Pancreas (tissue), 10 donors: ENCODE results near the gene CYP17A1. TPM values are rescaled to one million over a fixed set of nuclear protein-coding genes. Genes with fewer than 3 reads are reported as not detected.

Experiments
- ATAC-seq, 4 donors: fragments of 200-7000 bp; cut with Tn5 transposase; one replicate each; pipeline versions ENCODE4 v1.8.0 to v1.9.1; 2020; ENCODE audit warnings: mild to moderate bottlenecking in 4 of 4, moderate library complexity in 4 of 4
- DNase-seq, 6 donors: peaks; one replicate each; pipeline ENCODE4 v3.0.0-alpha.2; 2020
- FAIRE-seq: peaks from 2 replicates; lab custom pipeline; 2012; peaks lifted over from hg19 to GRCh38; lab: Jason Lieb, UNC
- H3K27ac ChIP-seq, 4 donors: fragments of 200-600 bp; sonication (generic); 1 replicate in 3 of 4; 2 replicates in 1 of 4; pipeline versions ENCODE4 v1.5.0 to v1.8.0; 2020
- H3K27me3 ChIP-seq, 4 donors: fragments of 200-600 bp; one replicate each; pipeline ENCODE4 v1.8.0; 2021
- H3K36me3 ChIP-seq, 3 donors: fragments of 200-600 bp; sonication (generic) in 1 of 3; one replicate each; pipeline versions ENCODE4 v1.5.0 to v1.8.0; 2020 to 2021
- H3K4me1 ChIP-seq, 3 donors: fragments of 200-600 bp; one replicate each; pipeline ENCODE4 v1.8.0; 2021
- H3K4me3 ChIP-seq, 4 donors: fragments of 200-600 bp; sonication (generic) in 2 of 4; one replicate each; pipeline versions ENCODE4 v1.5.0 to v1.8.0; 2020 to 2021
- H3K9me3 ChIP-seq, 4 donors: fragments of 200-600 bp; one replicate each; pipeline ENCODE4 v1.8.0; 2021
- CTCF ChIP-seq, 4 donors: fragments of 200-600 bp; sonication (generic) in 3 of 4; IDR thresholded peaks; one replicate each; pipeline versions ENCODE4 v1.5.0 to v1.8.0; 2021; ENCODE audit warnings: antibody characterized with exemption in 4 of 4
- WGBS, 2 donors: extraction: QIAGEN DNeasy Blood & Tissue Kit; methylation state at CpG; one replicate each; pipeline ENCODE4 v1.1.7; 2013; 5-methylcytosine and 5-hydroxymethylcytosine counted together
- intact Hi-C, 3 donors: fragments of 100-400 bp; cut with DNase I; formaldehyde crosslinking; loops; one replicate each; pipeline versions ENCODE4 v1.11.1 to v1.14.2; 2022
- polyA plus RNA-seq, 2 donors: library from polyadenylated mRNA; stranded (reverse); fragments of 200-250 nt; gene quantifications; one replicate each; pipeline ENCODE4 v1.2.3, GENCODE V29; 2013
- total RNA-seq, 6 donors: library from RNA; stranded (reverse); fragmentation: NEBNext Ultra II Directional in 4 of 6; extraction: Animal tissue kit (Norgen Biotek cat#: 25700) in 4 of 6; gene quantifications; one replicate each; pipeline versions ENCODE4 v1.2.1 to v1.2.4, GENCODE V29; 2021 to 2023
- donor health status: healthy with polysubstance abuse.
- donor health status: DM: no; HTN: no; CAD: no; lungs with moderate emphysema.
- donor health status: DM: no; HTN: no; CAD: no.
- donor health status: control.
- donor health status: control.
- donor health status: Bipolar disorder and iron deficiency.
- donor health status: DM: yes; HTN: yes; CAD: no.
- donor health status: DM: no; HTN: no; CAD: no.
- donor health status: DM: no; HTN: no; CAD: no.
- donor health status: DM: yes; HTN: yes; CAD: no.

The CYP17A1 gene, protein sequence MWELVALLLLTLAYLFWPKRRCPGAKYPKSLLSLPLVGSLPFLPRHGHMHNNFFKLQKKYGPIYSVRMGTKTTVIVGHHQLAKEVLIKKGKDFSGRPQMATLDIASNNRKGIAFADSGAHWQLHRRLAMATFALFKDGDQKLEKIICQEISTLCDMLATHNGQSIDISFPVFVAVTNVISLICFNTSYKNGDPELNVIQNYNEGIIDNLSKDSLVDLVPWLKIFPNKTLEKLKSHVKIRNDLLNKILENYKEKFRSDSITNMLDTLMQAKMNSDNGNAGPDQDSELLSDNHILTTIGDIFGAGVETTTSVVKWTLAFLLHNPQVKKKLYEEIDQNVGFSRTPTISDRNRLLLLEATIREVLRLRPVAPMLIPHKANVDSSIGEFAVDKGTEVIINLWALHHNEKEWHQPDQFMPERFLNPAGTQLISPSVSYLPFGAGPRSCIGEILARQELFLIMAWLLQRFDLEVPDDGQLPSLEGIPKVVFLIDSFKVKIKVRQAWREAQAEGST
- total RNA-seq (1 to 10 TPM in 1 of 6 donors, under 1 TPM in 4, not detected in 1; 0.12 to 6.4 (median 0.38) TPM), polyA plus RNA-seq (under 1 TPM; 0.11 to 0.35 TPM)

DNA sequence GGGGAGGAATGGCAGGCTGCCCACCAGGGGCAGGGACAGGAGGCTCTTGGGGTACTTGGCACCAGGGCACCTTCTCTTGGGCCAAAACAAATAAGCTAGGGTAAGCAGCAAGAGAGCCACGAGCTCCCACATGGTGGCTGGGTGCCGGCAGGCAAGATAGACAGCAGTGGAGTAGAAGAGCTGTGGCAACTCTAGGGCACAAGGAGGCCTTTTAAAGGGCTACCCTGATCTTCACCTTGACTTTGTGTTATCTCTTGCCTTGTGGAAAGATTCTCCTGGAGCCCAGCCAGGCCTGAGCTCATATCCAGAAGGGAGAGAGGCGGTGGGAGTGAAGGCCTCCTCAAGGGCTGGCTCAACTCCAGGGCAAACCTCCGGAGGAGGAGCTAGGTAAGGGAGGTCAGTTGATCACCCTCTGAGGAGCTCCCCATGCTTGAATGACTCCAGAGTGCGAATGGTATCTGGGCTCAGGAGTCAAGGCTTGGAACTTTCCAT is at the start of gene CYP17A1:
TSS of gene CYP17A1 (minus strand) at position 184 of the 492 bp plus-strand sequence. CDS start at position 132, 52 bp downstream.
- FAIRE-seq (no peak), ATAC-seq (peak; percentile 61 to 80 (median 70)), DNase-seq (peak in 5 of 6 donors; percentile 38 to 82 (median 79))
- H3K36me3 ChIP-seq = no peaks in the 10 kb centered on the region
- 16 to 23% methylated on average over 5 of the region's 5 CpGs for WGBS, 2 donors
- no peaks in the 10 kb centered on the region for H3K27me3 ChIP-seq
- TF ChIP-seq CTCF (IDR thresholded peaks at IDR 0.05) = no peak
- no peak within 1 kb of the TSS for H3K4me3 ChIP-seq
- H3K9me3 ChIP-seq = no peaks in the 10 kb centered on the region
- H3K27ac ChIP-seq = no peak within 1 kb of the TSS
- H3K4me1 ChIP-seq = peaks cover 0 to 5% (median 0%) of the 10 kb centered on the region in 3 donors
- intact Hi-C loops = loop anchor here in 1 of 3 donors (10.0 kb wide), 1 partner anchor 238 kb away; no protein-coding TSS in a partner anchor

GRCh38 chr10:102880256-102880655 is 43.0 kb upstream of the CYP17A1 start:
- FAIRE-seq = no peak
- WGBS, 2 donors = 91 to 94% methylated on average over 2 of the region's 2 CpGs
- TF ChIP-seq CTCF (IDR thresholded peaks at IDR 0.05) = no peak
- no peaks in the 10 kb centered on the region for H3K9me3 ChIP-seq
- intact Hi-C loops = no loop called here
- H3K4me3 ChIP-seq = no peak overlapping the region
- DNase-seq = no peak
- no peaks in the 10 kb centered on the region for H3K27me3 ChIP-seq
- no peak overlapping the region for H3K27ac ChIP-seq
- ATAC-seq = no peak
- peaks cover 7 to 9% (median 8%) of the 10 kb centered on the region in 3 donors for H3K4me1 ChIP-seq
- no peaks in the 10 kb centered on the region for H3K36me3 ChIP-seq

DNA sequence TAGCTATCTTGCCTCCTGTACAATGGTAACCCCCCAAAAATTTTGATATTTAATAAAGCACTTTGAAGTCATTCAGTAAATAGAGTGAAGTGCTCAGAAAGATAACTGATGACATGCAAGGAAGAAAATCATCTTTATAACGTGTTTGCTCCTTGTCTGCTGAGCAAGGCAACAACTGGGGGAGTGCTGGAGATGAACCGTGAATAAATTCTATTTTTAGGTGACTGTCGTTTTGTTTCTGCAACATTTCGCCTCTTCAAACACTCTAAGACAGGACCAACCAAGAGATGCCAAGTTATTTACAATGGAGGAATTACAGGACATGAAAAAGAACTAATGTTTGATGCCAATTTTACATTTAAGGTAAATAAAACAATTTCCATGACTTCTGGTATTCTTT is 41.4 kb upstream of the CYP17A1 start:
- Histone ChIP-seq H3K4me3 (no peak overlapping the region), H3K27ac (no peak overlapping the region), H3K4me1 (peaks cover 7 to 9% (median 8%) of the 10 kb centered on the region in 3 donors), H3K36me3 (no peaks in the 10 kb centered on the region), H3K9me3 (no peaks in the 10 kb centered on the region), H3K27me3 (no peaks in the 10 kb centered on the region)
- 76 to 86% methylated on average over 4 of the region's 4 CpGs for WGBS, 2 donors
- TF ChIP-seq CTCF (IDR thresholded peaks at IDR 0.05) = no peak
- DNase-seq = no peak
- intact Hi-C loops = no loop called here
- no peak for ATAC-seq
- no peak for FAIRE-seq

DNA sequence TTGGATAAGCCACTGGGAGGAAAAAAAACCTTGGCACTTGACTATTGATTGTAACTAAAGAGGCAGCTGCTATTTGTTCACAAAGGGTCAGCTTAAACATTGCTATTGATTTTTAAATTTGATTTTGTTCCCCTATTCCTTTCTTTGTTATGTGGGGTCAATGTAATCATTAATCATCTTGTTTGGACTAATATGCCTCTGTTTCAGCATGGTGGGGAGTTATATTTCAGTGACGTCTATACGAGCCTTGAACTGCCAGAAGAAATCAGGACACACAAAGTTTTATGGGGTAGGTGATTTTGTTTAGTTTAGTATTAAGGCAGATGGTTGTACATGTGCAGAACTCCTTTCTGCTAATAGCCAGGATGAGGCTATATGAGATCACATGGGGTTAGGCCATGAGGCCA is 39.5 kb upstream of the CYP17A1 start:
- FAIRE-seq = no peak
- intact Hi-C loops = no loop called here
- Histone ChIP-seq H3K27ac (peak overlapping the region in 1 of 4 donors; percentile 19), H3K4me1 (peaks cover 7 to 9% (median 8%) of the 10 kb centered on the region in 3 donors), H3K4me3 (no peak overlapping the region), H3K9me3 (no peaks in the 10 kb centered on the region), H3K36me3 (no peaks in the 10 kb centered on the region), H3K27me3 (no peaks in the 10 kb centered on the region)
- ATAC-seq = peak; percentile 83 to 90 (median 87)
- DNase-seq = no peak
- TF ChIP-seq CTCF (IDR thresholded peaks at IDR 0.05) = no peak
- WGBS, 2 donors = 19% methylated on average over 2 of the region's 2 CpGs
